Mesenchymal stem cell (in vitro differentiated cells and primary cell): ENCODE measurements around the gene NPBWR2.
A peak's percentile ranks its signal among the peaks of the same experiment; 100 is the strongest.

Experiments
- DNase-seq: peaks from one replicate; pipeline ENCODE4 v3.0.0-alpha.2; 2013
- H2AFZ ChIP-seq: one replicate; pipeline ENCODE4 v1.6.1; 2013; ENCODE audit warnings: low read depth, mild to moderate bottlenecking, control low read depth, inconsistent platforms, low read length, moderate library complexity
- H2AK5ac ChIP-seq: 2 replicates; pipeline ENCODE4 v1.6.1; 2013; ENCODE audit warnings: low read length, moderate library complexity, mild to moderate bottlenecking, inconsistent platforms; ENCODE audit not compliant: severe bottlenecking
- H2BK120ac ChIP-seq: one replicate; pipeline ENCODE4 v1.6.1; 2013; ENCODE audit warnings: low read depth, mild to moderate bottlenecking, inconsistent platforms, low read length, moderate library complexity
- H2BK12ac ChIP-seq, 2 experiments: one replicate each; pipeline ENCODE4 v1.6.1; 2013; ENCODE audit warnings: inconsistent platforms in 2 of 2, low read length in 2 of 2, mild to moderate bottlenecking in 2 of 2, moderate library complexity in 2 of 2, control low read depth in 1 of 2
- H2BK15ac ChIP-seq: one replicate; pipeline ENCODE4 v1.6.1; 2013; ENCODE audit warnings: mild to moderate bottlenecking, low read depth, inconsistent platforms; ENCODE audit not compliant: poor library complexity, severe bottlenecking
- H2BK5ac ChIP-seq: 2 replicates; pipeline ENCODE4 v1.6.1; 2013; ENCODE audit warnings: low read depth, mild to moderate bottlenecking, low read length, control low read depth, inconsistent platforms; ENCODE audit not compliant: poor library complexity, severe bottlenecking
- H3K14ac ChIP-seq, 2 experiments: one replicate each; pipeline ENCODE4 v1.6.1; 2013; ENCODE audit warnings: inconsistent platforms in 2 of 2, low read length in 2 of 2, control low read depth in 1 of 2, mild to moderate bottlenecking in 1 of 2, moderate library complexity in 1 of 2
- H3K18ac ChIP-seq, 2 experiments: one replicate each; pipeline ENCODE4 v1.6.1; 2013; ENCODE audit warnings: inconsistent platforms in 2 of 2, low read length in 2 of 2, control low read depth in 1 of 2, low read depth in 1 of 2, mild to moderate bottlenecking in 1 of 2
- H3K23ac ChIP-seq, 2 experiments: one replicate each; pipeline ENCODE4 v1.6.1; 2013; ENCODE audit warnings: inconsistent platforms in 2 of 2, low read length in 2 of 2, mild to moderate bottlenecking in 2 of 2, moderate library complexity in 2 of 2, control low read depth in 1 of 2
- H3K27ac ChIP-seq: 2 replicates; pipeline ENCODE4 v1.5.1; 2013; ENCODE audit warnings: mild to moderate bottlenecking, moderate library complexity, low read length, control low read depth, inconsistent platforms; ENCODE audit not compliant: poor library complexity, severe bottlenecking
- H3K27me3 ChIP-seq, 2 experiments: 2 replicates each; pipeline versions ENCODE4 v1.6.1 to v1.7.0; 2013; ENCODE audit warnings: low read length in 2 of 2, mild to moderate bottlenecking in 2 of 2, moderate library complexity in 2 of 2, control low read depth in 1 of 2, inconsistent platforms in 1 of 2; ENCODE audit not compliant: control insufficient read depth in 1 of 2, insufficient read depth in 1 of 2
- H3K36me3 ChIP-seq, 2 experiments: 2 replicates each; pipeline versions ENCODE4 v1.6.1 to v1.7.0; 2013; ENCODE audit warnings: low read length in 2 of 2, control low read depth in 1 of 2, inconsistent platforms in 1 of 2, low read depth in 1 of 2, mild to moderate bottlenecking in 1 of 2; ENCODE audit not compliant: insufficient read depth in 2 of 2, control insufficient read depth in 1 of 2
- H3K4ac ChIP-seq, 2 experiments: one replicate each; pipeline ENCODE4 v1.6.1; 2013; ENCODE audit warnings: inconsistent platforms in 2 of 2, low read length in 2 of 2, mild to moderate bottlenecking in 2 of 2, moderate library complexity in 2 of 2, control low read depth in 1 of 2, low read depth in 1 of 2
- H3K4me1 ChIP-seq: 2 replicates; pipeline ENCODE4 v1.6.1; 2013; ENCODE audit warnings: low read depth, low read length, control low read depth; ENCODE audit not compliant: control insufficient read depth, insufficient read depth
- H3K4me2 ChIP-seq: 2 replicates; pipeline ENCODE4 v1.6.1; 2013; ENCODE audit warnings: low read length, mild to moderate bottlenecking, inconsistent platforms; ENCODE audit not compliant: poor library complexity, severe bottlenecking
- H3K4me3 ChIP-seq, 2 experiments: 2 replicates each; pipeline versions ENCODE4 v1.5.1 to v1.7.0; 2013; ENCODE audit warnings: low read length in 2 of 2, mild to moderate bottlenecking in 2 of 2, control low read depth in 1 of 2, low read depth in 1 of 2; ENCODE audit not compliant: insufficient read depth in 1 of 2
- H3K79me1 ChIP-seq: replicated peaks from 2 replicates; pipeline ENCODE4 v1.6.1; 2013; ENCODE audit warnings: mild to moderate bottlenecking, control low read depth, low read length, inconsistent platforms; ENCODE audit not compliant: poor library complexity, severe bottlenecking
- H3K9ac ChIP-seq: 2 replicates; pipeline ENCODE4 v1.7.0; 2013; ENCODE audit warnings: mild to moderate bottlenecking, low read length, moderate library complexity
- H3K9me3 ChIP-seq: 2 replicates; pipeline ENCODE4 v1.7.0; 2013; ENCODE audit warnings: mild to moderate bottlenecking, low read length; ENCODE audit not compliant: control insufficient read depth
- H4K8ac ChIP-seq: one replicate; pipeline ENCODE4 v1.6.1; 2013; ENCODE audit warnings: inconsistent platforms, mild to moderate bottlenecking, low read length, moderate library complexity
- H4K91ac ChIP-seq: one replicate; pipeline ENCODE4 v1.6.1; 2013; ENCODE audit warnings: mild to moderate bottlenecking, low read length, inconsistent platforms
- WGBS: methylation state at CpG from one replicate; pipeline ENCODE4 v1.1.7; 2013; ENCODE audit warnings: mixed read lengths; 5-methylcytosine and 5-hydroxymethylcytosine counted together

Gene NPBWR2

DNA sequence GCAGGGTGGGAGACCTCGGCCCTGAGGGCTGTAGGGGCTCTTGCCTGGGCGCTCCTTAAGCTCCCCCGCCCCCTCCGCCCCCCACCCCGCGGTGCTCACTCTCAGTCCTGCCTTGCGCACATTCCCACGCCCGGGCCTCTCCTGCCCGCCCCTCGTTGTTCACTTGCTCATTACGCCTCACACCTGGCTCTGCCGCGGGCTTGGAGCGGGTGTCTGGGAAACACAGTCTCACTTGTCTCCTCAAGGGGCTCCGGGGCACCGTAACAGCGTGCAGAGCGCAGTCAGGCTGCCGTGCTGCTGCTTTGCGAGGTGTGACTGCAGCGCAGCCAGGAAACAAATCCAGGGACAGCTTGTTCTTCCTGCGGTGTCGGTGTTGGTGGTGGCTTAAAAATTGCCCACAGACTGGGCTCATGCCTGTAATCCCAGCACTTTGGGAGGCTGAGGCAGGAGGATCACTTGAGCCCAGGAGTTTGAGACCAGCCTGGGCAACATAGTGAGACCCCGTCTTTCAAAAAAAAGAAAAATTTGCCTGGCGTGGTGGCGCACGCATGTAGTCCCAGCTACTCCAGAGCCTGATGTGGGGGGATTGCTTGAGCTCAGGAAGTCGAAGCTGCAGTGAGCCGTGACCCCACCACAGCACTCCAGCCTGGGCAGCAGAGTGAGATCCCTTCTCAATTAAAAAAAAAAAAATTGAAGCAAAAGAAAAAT lies 4.6 kb downstream of the NPBWR2 start:
- Histone ChIP-seq H3K9ac (no peak overlapping the region), H2AFZ (no peak overlapping the region), H3K4me2 (no peak overlapping the region), H3K27ac (no peak overlapping the region), H2BK15ac (no peak overlapping the region), H3K9me3 (no peaks in the 10 kb centered on the region), H3K23ac (no peak overlapping the region), H3K79me1 (no peaks in the 10 kb centered on the region), H2AK5ac (no peak overlapping the region), H2BK5ac (no peak overlapping the region), H3K36me3 (peaks cover 0 to 10% of the 10 kb centered on the region in 2 experiments), H3K14ac (no peak overlapping the region), H2BK120ac (no peak overlapping the region), H3K4me3 (no peak overlapping the region), H4K91ac (no peak overlapping the region), H3K27me3 (peaks cover 65% of the 10 kb centered on the region in 2 experiments), H3K4me1 (peaks cover 21% of the 10 kb centered on the region), H3K18ac (no peak overlapping the region), H2BK12ac (no peak overlapping the region), H4K8ac (no peak overlapping the region), H3K4ac (no peak overlapping the region)
- no peak for DNase-seq
- 21% methylated on average over 21 of the region's 30 CpGs for WGBS

- Histone ChIP-seq H4K8ac (no peak overlapping the region), H3K23ac (no peak overlapping the region), H3K14ac (no peak overlapping the region), H2AFZ (no peak overlapping the region), H3K79me1 (no peaks in the 10 kb centered on the region), H3K36me3 (peaks cover 0 to 10% of the 10 kb centered on the region in 2 experiments), H3K4ac (no peak overlapping the region), H2BK12ac (no peak overlapping the region), H3K4me1 (peaks cover 21% of the 10 kb centered on the region), H3K4me3 (no peak overlapping the region), H2BK5ac (no peak overlapping the region), H2BK15ac (no peak overlapping the region), H3K27ac (no peak overlapping the region), H2AK5ac (no peak overlapping the region), H3K9me3 (no peaks in the 10 kb centered on the region), H3K27me3 (peaks cover 56 to 57% of the 10 kb centered on the region in 2 experiments), H3K4me2 (peak overlapping the region; percentile 30), H3K18ac (no peak overlapping the region), H2BK120ac (no peak overlapping the region), H3K9ac (no peak overlapping the region), H4K91ac (no peak overlapping the region)
- WGBS: 9% methylated on average over 44 of the region's 64 CpGs
- DNase-seq: no peak
Measured at GRCh38 chr20:64101731-64102621, 5.4 kb downstream of the NPBWR2 start.

DNA sequence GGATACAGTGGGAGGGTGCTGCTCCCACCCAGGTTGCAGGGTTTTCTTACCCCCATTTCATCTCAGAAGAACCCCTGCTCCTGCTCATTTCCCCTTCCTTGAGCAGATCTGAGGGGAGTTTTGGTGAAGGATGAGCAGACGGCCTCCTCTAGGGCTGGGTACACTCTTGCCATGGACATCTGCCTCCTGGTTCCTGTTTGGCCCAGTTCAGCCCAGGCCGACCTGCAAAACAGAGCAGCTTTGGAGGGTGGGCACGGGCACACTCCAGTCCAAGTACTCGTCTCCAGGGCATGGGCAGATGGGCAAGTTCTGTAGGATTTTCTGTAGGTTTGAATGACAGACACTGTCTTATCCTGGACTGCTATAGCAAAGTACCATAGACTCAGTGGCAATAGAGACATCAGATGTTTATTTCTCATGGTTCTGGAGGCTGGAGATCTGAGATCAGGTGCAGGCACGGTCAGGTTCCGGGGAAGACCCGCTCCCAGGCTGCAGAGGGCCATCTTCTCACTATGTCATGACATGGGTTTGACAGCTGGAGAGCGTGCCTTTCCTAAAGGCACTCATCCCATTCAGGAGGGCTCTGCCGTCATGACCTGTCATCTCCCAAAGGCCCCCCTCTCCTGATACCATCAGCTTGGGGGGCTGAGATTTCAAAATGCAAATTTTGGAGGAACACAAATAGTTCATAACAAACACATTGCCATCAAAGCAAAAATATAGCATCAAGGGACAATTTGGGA lies 6.2 kb downstream of the NPBWR2 start:
- Histone ChIP-seq H3K4me1 (peaks cover 21% of the 10 kb centered on the region), H3K4me3 (no peak overlapping the region), H2AK5ac (no peak overlapping the region), H3K36me3 (peaks cover 0 to 10% of the 10 kb centered on the region in 2 experiments), H3K79me1 (no peaks in the 10 kb centered on the region), H2BK5ac (no peak overlapping the region), H3K23ac (no peak overlapping the region), H3K9ac (no peak overlapping the region), H3K4ac (no peak overlapping the region), H2AFZ (no peak overlapping the region), H3K27me3 (peaks cover 49 to 51% of the 10 kb centered on the region in 2 experiments), H2BK15ac (no peak overlapping the region), H2BK12ac (no peak overlapping the region), H4K91ac (no peak overlapping the region), H3K27ac (no peak overlapping the region), H3K18ac (no peak overlapping the region), H2BK120ac (no peak overlapping the region), H3K14ac (no peak overlapping the region), H3K4me2 (no peak overlapping the region), H4K8ac (no peak overlapping the region), H3K9me3 (no peaks in the 10 kb centered on the region)
- WGBS: 72% methylated on average over 9 of the region's 9 CpGs
- DNase-seq: no peak

- no peak overlapping the region for H3K23ac ChIP-seq
- H2BK12ac ChIP-seq: no peak overlapping the region
- peaks cover 21% of the 10 kb centered on the region for H3K4me1 ChIP-seq
- H2AK5ac ChIP-seq: no peak overlapping the region
- H3K4me2 ChIP-seq: no peak overlapping the region
- 43% methylated on average over 1 of the region's 4 CpGs for WGBS
- no peak overlapping the region for H4K8ac ChIP-seq
- H2BK120ac ChIP-seq: no peak overlapping the region
- H3K18ac ChIP-seq: no peak overlapping the region
- no peak overlapping the region for H3K4ac ChIP-seq
- no peak overlapping the region for H2BK15ac ChIP-seq
- H2BK5ac ChIP-seq: no peak overlapping the region
- H3K4me3 ChIP-seq: no peak overlapping the region
- no peak overlapping the region for H3K27ac ChIP-seq
- no peak overlapping the region for H4K91ac ChIP-seq
- H3K9me3 ChIP-seq: no peaks in the 10 kb centered on the region
- H3K9ac ChIP-seq: no peak overlapping the region
- DNase-seq: no peak
- H3K36me3 ChIP-seq: peaks cover 0 to 10% of the 10 kb centered on the region in 2 experiments
- no peak overlapping the region for H2AFZ ChIP-seq
- H3K79me1 ChIP-seq: no peaks in the 10 kb centered on the region
- H3K27me3 ChIP-seq: peaks cover 47 to 51% of the 10 kb centered on the region in 2 experiments
- H3K14ac ChIP-seq: no peak overlapping the region
Measured at GRCh38 chr20:64100566-64100888, 6.8 kb downstream of the NPBWR2 start.
